KMS-11 (cell line): ENCODE data around the gene FOXF1.

Source experiments
- H2AFZ ChIP-seq: fragments of 200-600 bp; sonication (generic); 2 replicates; pipeline ENCODE4 v1.6.1; 2016; ENCODE audit warnings: antibody characterized with exemption, mixed run types, low read depth
- H3K27ac ChIP-seq: fragments of 200-600 bp; sonication (generic); 2 replicates; pipeline ENCODE4 v1.6.1; 2016; ENCODE audit warnings: mild to moderate bottlenecking, mixed run types
- H3K27me3 ChIP-seq: fragments of 200-600 bp; sonication (generic); 2 replicates; pipeline ENCODE4 v1.6.1; 2017; ENCODE audit warnings: mild to moderate bottlenecking, low read depth, mixed run types, moderate library complexity; ENCODE audit not compliant: insufficient read depth
- H3K36me3 ChIP-seq: fragments of 200-600 bp; sonication (generic); 2 replicates; pipeline ENCODE4 v1.6.1; 2017; ENCODE audit warnings: mild to moderate bottlenecking, mixed run types; ENCODE audit not compliant: insufficient read depth
- H3K4me1 ChIP-seq: fragments of 200-600 bp; sonication (generic); 2 replicates; pipeline ENCODE4 v1.6.1; 2016; ENCODE audit warnings: mild to moderate bottlenecking, low read depth, mixed run types; ENCODE audit not compliant: poor library complexity, severe bottlenecking
- H3K4me2 ChIP-seq: fragments of 200-600 bp; sonication (generic); 2 replicates; pipeline ENCODE4 v1.7.0; 2016; ENCODE audit warnings: mild to moderate bottlenecking, mixed run types
- H3K4me3 ChIP-seq: fragments of 200-600 bp; sonication (generic); IDR thresholded peaks from 2 replicates; pipeline ENCODE4 v1.6.1; 2017; ENCODE audit warnings: low read depth, low read length, mixed read lengths; ENCODE audit not compliant: insufficient read depth
- H3K79me2 ChIP-seq: fragments of 200-600 bp; sonication (generic); 2 replicates; pipeline ENCODE4 v1.6.1; 2016; ENCODE audit warnings: low read depth, mixed run types; ENCODE audit not compliant: insufficient read depth
- H3K9ac ChIP-seq: fragments of 200-600 bp; sonication (generic); 2 replicates; pipeline ENCODE4 v1.6.1; 2016; ENCODE audit warnings: mild to moderate bottlenecking, mixed run types
- H4K20me1 ChIP-seq: fragments of 200-600 bp; sonication (generic); 2 replicates; pipeline ENCODE4 v1.6.1; 2016; ENCODE audit warnings: mild to moderate bottlenecking, mixed run types; ENCODE audit not compliant: insufficient read depth
- TF ChIP-seq, protein P1 (sequence below): fragments of 200-600 bp; sonication (generic); conservative IDR thresholded peaks from 2 replicates; pipeline ENCODE4 v1.6.1; 2017; ENCODE audit warnings: low read depth, mild to moderate bottlenecking, antibody characterized with exemption, low read length, moderate library complexity, mixed read lengths

The FOXF1 gene

DNA sequence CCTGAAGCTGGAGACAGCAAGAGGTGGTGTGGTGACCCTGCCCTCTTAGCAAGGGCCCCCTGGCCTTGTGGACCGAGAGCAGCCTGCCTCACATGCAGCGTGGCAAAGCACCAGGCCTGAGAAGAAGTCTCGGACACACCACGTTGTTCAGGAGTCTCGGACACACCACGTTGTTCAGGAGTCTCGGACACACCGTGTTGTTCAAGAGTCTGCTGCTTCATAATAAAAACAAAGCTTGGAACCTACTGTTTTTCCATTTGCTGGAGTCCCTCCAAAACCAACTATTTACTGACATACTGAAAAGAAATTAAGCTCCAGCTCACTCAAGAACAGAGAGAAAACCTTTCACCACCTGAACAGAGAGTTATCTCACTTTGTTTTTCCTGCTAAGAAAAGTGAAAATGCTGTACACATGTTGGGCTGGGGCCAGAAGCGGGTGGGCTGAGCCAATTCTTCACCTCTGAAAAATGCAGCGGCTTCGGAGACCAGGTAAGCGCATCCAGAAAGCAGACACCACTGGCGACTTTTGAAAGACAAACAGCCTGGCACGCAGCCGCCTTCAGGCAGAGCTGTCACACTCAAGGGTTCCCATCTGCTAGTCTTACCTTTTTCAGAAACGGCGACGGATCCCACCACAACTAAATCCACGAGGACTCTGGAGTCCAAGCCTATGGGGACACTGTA, 35.8 kb downstream of the FOXF1 start:
- Histone ChIP-seq H3K4me1 (no peaks in the 10 kb centered on the region), H2AFZ (no peak overlapping the region), H3K27ac (no peak overlapping the region), H3K9ac (no peak overlapping the region), H3K27me3 (no peaks in the 10 kb centered on the region), H3K4me3 (no peak overlapping the region), H4K20me1 (no peaks in the 10 kb centered on the region), H3K36me3 (no peaks in the 10 kb centered on the region; the same call in 1 of the 2 replicates), H3K79me2 (no peaks in the 10 kb centered on the region), H3K4me2 (no peak overlapping the region)
- TF ChIP-seq, protein P1, sequence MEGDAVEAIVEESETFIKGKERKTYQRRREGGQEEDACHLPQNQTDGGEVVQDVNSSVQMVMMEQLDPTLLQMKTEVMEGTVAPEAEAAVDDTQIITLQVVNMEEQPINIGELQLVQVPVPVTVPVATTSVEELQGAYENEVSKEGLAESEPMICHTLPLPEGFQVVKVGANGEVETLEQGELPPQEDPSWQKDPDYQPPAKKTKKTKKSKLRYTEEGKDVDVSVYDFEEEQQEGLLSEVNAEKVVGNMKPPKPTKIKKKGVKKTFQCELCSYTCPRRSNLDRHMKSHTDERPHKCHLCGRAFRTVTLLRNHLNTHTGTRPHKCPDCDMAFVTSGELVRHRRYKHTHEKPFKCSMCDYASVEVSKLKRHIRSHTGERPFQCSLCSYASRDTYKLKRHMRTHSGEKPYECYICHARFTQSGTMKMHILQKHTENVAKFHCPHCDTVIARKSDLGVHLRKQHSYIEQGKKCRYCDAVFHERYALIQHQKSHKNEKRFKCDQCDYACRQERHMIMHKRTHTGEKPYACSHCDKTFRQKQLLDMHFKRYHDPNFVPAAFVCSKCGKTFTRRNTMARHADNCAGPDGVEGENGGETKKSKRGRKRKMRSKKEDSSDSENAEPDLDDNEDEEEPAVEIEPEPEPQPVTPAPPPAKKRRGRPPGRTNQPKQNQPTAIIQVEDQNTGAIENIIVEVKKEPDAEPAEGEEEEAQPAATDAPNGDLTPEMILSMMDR: no peak

DNA sequence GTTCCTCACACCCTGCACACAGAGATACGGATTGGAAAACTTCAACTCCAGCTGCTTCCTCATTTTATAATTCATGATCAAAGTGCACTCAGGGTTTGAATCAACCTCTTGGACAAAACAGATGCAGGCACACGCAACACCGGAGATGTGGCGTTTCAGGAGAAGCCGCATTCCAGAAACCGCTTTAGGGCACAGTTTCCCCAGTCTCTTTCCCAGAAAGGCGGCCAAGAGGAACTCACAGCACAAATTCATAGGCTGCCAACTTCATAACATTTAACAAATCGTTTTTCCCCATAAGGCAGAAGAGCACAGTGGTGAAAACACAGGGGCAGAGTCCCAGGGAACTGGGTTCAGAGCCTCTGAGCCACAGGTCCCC, 36.3 kb downstream of the FOXF1 start:
- no peaks in the 10 kb centered on the region for H4K20me1 ChIP-seq
- no peak overlapping the region for H2AFZ ChIP-seq
- H3K4me3 ChIP-seq: no peak overlapping the region
- H3K27me3 ChIP-seq: no peaks in the 10 kb centered on the region
- TF ChIP-seq, protein P1: no peak
- H3K9ac ChIP-seq: no peak overlapping the region
- no peaks in the 10 kb centered on the region for H3K4me1 ChIP-seq
- H3K4me2 ChIP-seq: no peak overlapping the region
- H3K79me2 ChIP-seq: no peaks in the 10 kb centered on the region
- no peaks in the 10 kb centered on the region; the same call in 1 of the 2 replicates for H3K36me3 ChIP-seq
- H3K27ac ChIP-seq: no peak overlapping the region

DNA sequence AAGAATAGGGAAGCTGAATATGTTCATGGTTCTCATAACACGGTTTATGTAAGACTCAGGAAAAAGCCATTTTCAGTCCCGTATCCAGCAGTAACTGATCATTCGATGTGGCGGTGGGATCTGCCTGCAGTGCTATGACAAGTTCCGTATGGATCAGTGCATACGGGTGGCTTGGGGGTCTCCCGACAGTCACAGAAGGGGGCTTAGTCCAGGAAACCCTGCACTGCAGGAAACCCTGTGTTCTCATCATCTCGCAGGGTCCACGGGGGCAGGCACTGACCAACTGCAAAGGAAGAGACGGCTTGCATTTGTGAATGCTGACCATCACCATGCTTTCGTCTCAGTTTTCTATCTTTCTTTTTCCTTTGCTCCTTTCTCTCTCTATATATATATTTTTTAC, 37.0 kb downstream of the FOXF1 start:
- no peak overlapping the region for H2AFZ ChIP-seq
- no peaks in the 10 kb centered on the region for H3K79me2 ChIP-seq
- H3K4me1 ChIP-seq: no peaks in the 10 kb centered on the region
- TF ChIP-seq, protein P1: no peak
- H3K27me3 ChIP-seq: no peaks in the 10 kb centered on the region
- no peaks in the 10 kb centered on the region; the same call in 1 of the 2 replicates for H3K36me3 ChIP-seq
- H4K20me1 ChIP-seq: no peaks in the 10 kb centered on the region
- no peak overlapping the region for H3K4me3 ChIP-seq
- H3K27ac ChIP-seq: no peak overlapping the region
- no peak overlapping the region for H3K9ac ChIP-seq
- H3K4me2 ChIP-seq: no peak overlapping the region

DNA sequence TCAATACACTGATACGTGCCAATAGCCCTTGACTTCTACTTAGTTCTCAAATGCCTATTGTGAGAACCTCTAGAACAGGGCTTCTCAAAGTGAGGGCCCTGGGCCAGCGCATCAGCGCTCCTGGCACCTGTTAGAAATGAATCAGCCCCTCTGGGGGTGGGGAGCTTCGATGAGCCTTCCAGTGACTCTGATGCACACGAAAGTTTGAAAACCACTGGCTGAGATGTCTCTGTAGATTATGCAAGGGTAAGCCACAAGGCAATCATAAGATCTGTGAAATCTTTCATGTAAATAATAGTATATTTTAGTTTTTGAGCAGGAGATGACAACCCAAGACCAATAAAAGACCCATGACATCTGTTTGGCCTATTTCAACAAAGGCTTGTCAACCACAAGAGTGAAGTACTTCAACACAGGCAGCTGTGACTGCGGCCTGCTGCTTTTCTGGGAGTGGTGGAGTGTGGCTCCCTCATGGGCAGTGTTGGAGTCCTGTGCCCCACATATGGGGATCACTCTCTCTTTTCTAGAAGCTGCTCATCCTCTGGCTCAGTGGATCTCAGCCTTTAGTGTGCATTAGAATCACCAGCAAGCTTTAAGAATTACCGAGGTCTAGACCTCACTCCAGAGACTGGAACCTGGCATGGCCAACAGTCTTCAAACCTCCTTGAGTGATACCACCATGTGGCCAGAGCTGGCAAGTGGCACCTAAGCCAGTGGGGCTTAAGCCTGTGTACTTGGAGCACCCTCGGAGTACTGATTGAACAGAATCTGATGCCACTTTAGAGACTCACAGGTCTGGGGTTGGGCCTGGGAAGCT, 39.0 kb downstream of the FOXF1 start:
- no peak overlapping the region for H3K9ac ChIP-seq
- no peaks in the 10 kb centered on the region for H4K20me1 ChIP-seq
- TF ChIP-seq, protein P1: no peak
- H3K4me1 ChIP-seq: peaks cover 4% of the 10 kb centered on the region
- H3K79me2 ChIP-seq: peaks cover 5% of the 10 kb centered on the region; the same call in 1 of the 2 replicates
- H3K4me2 ChIP-seq: no peak overlapping the region
- H3K27me3 ChIP-seq: no peaks in the 10 kb centered on the region
- H2AFZ ChIP-seq: no peak overlapping the region
- H3K4me3 ChIP-seq: no peak overlapping the region
- H3K27ac ChIP-seq: no peak overlapping the region
- H3K36me3 ChIP-seq: no peaks in the 10 kb centered on the region; the same call in 1 of the 2 replicates
